ENCODE results near the gene ZBTB21. TPM values are rescaled to one million over a fixed set of nuclear protein-coding genes. Genes with fewer than 3 reads are reported as not detected.

Gene ZBTB21
- total and polyA plus RNA-seq, 9 of the 15 experiments (the other 6 are each of a cell fraction or from before 2014, with no cell fraction given): 2.2 to 15.2 (median 8.7) TPM

- POLR2A ChIA-PET: no interaction called here
- H3K27me3 ChIP-seq (ENCODE audit: control insufficient read depth in 2 of 2, insufficient read depth in 2 of 2, low read length in 2 of 2): peaks cover 71 to 76% of the 10 kb centered on the region in 2 experiments
- TF ChIP-seq TFE3 (CRISPR knock-in tag; IDR thresholded peaks at IDR 0.05) (peak; percentile 75), MYC (IDR thresholded peaks at IDR 0.05; ENCODE audit: low read depth, low read length) (no peak), MYC (CRISPR knock-in tag; IDR thresholded peaks at IDR 0.05; ENCODE audit: borderline replicate concordance, low read depth) (no peak), TOE1 (IDR thresholded peaks at IDR 0.05; ENCODE audit: borderline replicate concordance) (0 out of 2 replicates have a peak, but pooled peaks have one; percentile 24), TOE1 (CRISPR knock-in tag; IDR thresholded peaks at IDR 0.05; ENCODE audit: borderline replicate concordance, low read depth) (no peak), E2F1 (CRISPR knock-in tag; IDR thresholded peaks at IDR 0.05) (no peak), USF2 (CRISPR knock-in tag; IDR thresholded peaks at IDR 0.05) (peak; percentile 23; the same call in 1 of the 2 replicates), RERE (CRISPR knock-in tag; IDR thresholded peaks at IDR 0.05; ENCODE audit: borderline replicate concordance) (no peak), BHLHE40 (IDR thresholded peaks at IDR 0.05; ENCODE audit: low read length) (0 out of 2 replicates have a peak, but pooled peaks have one; percentile 44), ILK (tag; IDR thresholded peaks at IDR 0.05; ENCODE audit: borderline replicate concordance, low read depth) (no peak), RAD51 (IDR thresholded peaks at IDR 0.05; ENCODE audit: borderline replicate concordance, low read depth) (peak; percentile 54; the same call in 1 of the 2 replicates)
- no peak overlapping the region for H2AFZ ChIP-seq (ENCODE audit: low read depth, low read length)
- no peak for DNase-seq (ENCODE audit: extremely low read depth in 1 of 4, low spot score in 3 of 4)
- BruUV-seq (replicated peaks): no TSS peak
- H4K20me1 ChIP-seq (replicated peaks; ENCODE audit: control insufficient read depth, insufficient read depth, low read length): 0 out of 2 replicates have a peak, but pooled peaks cover 5% of the 10 kb centered on the region
- H3K9me3 ChIP-seq (replicated peaks; ENCODE audit: control insufficient read depth, insufficient read depth, low read depth, low read length): no peaks in the 10 kb centered on the region
- no peaks in the 10 kb centered on the region for H3K9me1 ChIP-seq (ENCODE audit: control insufficient read depth, insufficient read depth, low read length)
- under 1% methylated on average over 11 of the region's 11 CpGs for WGBS (ENCODE audit: insufficient coverage, low coverage, missing lambda C conversion rate)
- H3K4me2 ChIP-seq (ENCODE audit: insufficient read depth, low read length): no peak overlapping the region
- no peak for FAIRE-seq
- peak; percentile 13; the same call in 1 of the 3 replicates for ATAC-seq
- H3K79me2 ChIP-seq (ENCODE audit: control insufficient read depth, insufficient read depth, low read length): no peaks in the 10 kb centered on the region
- CTCF ChIA-PET (ENCODE audit: low intra/inter-chr PET ratio): no interaction called here
- H3K4me3 ChIP-seq: no peak overlapping the region
- no peak overlapping the region for H3K27ac ChIP-seq (ENCODE audit: extremely low read depth, low read depth, low read length)
- peaks cover 0 to 4% of the 10 kb centered on the region in 2 experiments; a peak in 1 of 5 replicates for H3K4me1 ChIP-seq (replicated peaks in 1 of 2; ENCODE audit: control insufficient read depth in 2 of 2, insufficient read depth in 2 of 2, low read length in 2 of 2)
- H3K9ac ChIP-seq (ENCODE audit: insufficient read depth in 1 of 2, low read depth in 2 of 2, low read length in 2 of 2): no peak overlapping the region
- H3K36me3 ChIP-seq (ENCODE audit: control insufficient read depth, insufficient read depth, low read length): no peaks in the 10 kb centered on the region
- intact Hi-C loops (cut with micrococcal nuclease): loop anchor here (10.0 kb wide), 1 partner anchor 144 kb away; the partner anchor contains the start of gene PRDM15
- in situ Hi-C loops (cut with MboI): no loop called here
These were observed 9.0 kb upstream of the ZBTB21 start for GRCh38 chr21:42019101-42019605.

Measured in K562 (cell line).